NT2/D1 (cell line): Measurements from ENCODE around the gene ILK.

Experiments used
- DNase-seq: peaks from one replicate; pipeline ENCODE4 v3.0.0-alpha.2; 2011; ENCODE audit warnings: low read depth, low spot score
- H3K27me3 ChIP-seq: 2 replicates; pipeline ENCODE4 v1.6.0; 2011; ENCODE audit warnings: mild to moderate bottlenecking; ENCODE audit not compliant: insufficient read length, insufficient read depth
- H3K36me3 ChIP-seq: 2 replicates; pipeline ENCODE4 v1.6.1; 2011; ENCODE audit warnings: mild to moderate bottlenecking, low read length, mixed read lengths; ENCODE audit not compliant: insufficient read depth, insufficient read length
- H3K4me1 ChIP-seq: 2 replicates; pipeline ENCODE4 v1.5.1; 2011; ENCODE audit not compliant: insufficient read depth, insufficient read length
- H3K4me3 ChIP-seq: 2 replicates; pipeline ENCODE4 v1.5.1; 2011; ENCODE audit warnings: low read depth; ENCODE audit not compliant: insufficient read length
- H3K9ac ChIP-seq: 2 replicates; pipeline ENCODE4 v1.6.0; 2011; ENCODE audit warnings: low read depth; ENCODE audit not compliant: insufficient read length
- H3K9me3 ChIP-seq: 2 replicates; pipeline ENCODE4 v1.5.1; 2011; ENCODE audit warnings: mild to moderate bottlenecking, low read length; ENCODE audit not compliant: insufficient read depth
- SUZ12 ChIP-seq: IDR thresholded peaks from 2 replicates; pipeline ENCODE4 v1.6.1; 2011; ENCODE audit not compliant: insufficient read length, insufficient read depth; ENCODE audit errors: extremely low read depth
- YY1 ChIP-seq: IDR thresholded peaks from 2 replicates; pipeline ENCODE4 v1.6.1; 2011; ENCODE audit not compliant: insufficient read length, insufficient read depth
- ZNF274 ChIP-seq: IDR thresholded peaks from 2 replicates; pipeline ENCODE4 v1.6.1; 2011; ENCODE audit warnings: mild to moderate bottlenecking, low read depth, low read length

The ILK gene

GRCh38 chr11:6602096-6602940 is 1.3 kb upstream of the ILK start:
- TF ChIP-seq ZNF274 (no peak), SUZ12 (no peak), YY1 (no peak)
- H3K36me3 ChIP-seq = peaks cover 65% of the 10 kb centered on the region
- H3K9ac ChIP-seq = peak overlapping the region; percentile 91
- peak overlapping the region; percentile 84 for H3K4me3 ChIP-seq
- H3K4me1 ChIP-seq = peaks cover 4% of the 10 kb centered on the region
- H3K27me3 ChIP-seq = no peaks in the 10 kb centered on the region
- no peaks in the 10 kb centered on the region for H3K9me3 ChIP-seq
- no peak for DNase-seq

DNA sequence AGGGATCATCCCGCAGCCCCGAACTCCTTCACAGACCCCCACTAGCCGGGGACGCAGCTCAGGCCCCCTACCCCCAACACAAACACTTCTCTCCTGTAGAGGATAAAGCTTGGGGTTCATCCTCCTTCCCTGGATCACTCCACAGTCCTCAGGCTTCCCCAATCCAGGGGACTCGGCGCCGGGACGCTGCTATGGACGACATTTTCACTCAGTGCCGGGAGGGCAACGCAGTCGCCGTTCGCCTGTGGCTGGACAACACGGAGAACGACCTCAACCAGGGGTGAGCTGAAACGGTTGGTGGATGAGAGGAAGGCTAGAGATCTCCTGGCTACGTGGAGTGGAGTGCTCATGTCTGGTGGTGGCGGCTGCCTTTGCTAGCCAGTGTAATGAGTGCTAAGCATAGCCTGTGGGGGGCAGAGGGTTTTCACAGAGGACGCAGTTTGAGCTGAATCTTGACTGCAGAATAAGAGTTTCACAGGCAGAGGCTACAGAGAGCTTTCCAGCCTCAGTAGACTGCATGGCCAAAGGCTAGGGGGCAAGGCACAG is 580 bp downstream of the ILK start:
- peak overlapping the region; percentile 84 for H3K4me3 ChIP-seq
- no peak for DNase-seq
- H3K27me3 ChIP-seq = no peaks in the 10 kb centered on the region
- peaks cover 69% of the 10 kb centered on the region for H3K36me3 ChIP-seq
- TF ChIP-seq SUZ12 (no peak), YY1 (no peak), ZNF274 (no peak)
- peak overlapping the region; percentile 91 for H3K9ac ChIP-seq
- peaks cover 4% of the 10 kb centered on the region for H3K4me1 ChIP-seq
- no peaks in the 10 kb centered on the region for H3K9me3 ChIP-seq

GRCh38 chr11:6604790-6605189 is 1.2 kb downstream of the ILK start:
- peaks cover 4% of the 10 kb centered on the region for H3K4me1 ChIP-seq

GRCh38 chr11:6606471-6607189 is 3.1 kb downstream of the ILK start:
- Histone ChIP-seq H3K36me3 (peaks cover 69% of the 10 kb centered on the region), H3K4me3 (no peak overlapping the region), H3K9ac (peak overlapping the region; percentile 66), H3K9me3 (no peaks in the 10 kb centered on the region), H3K4me1 (peaks cover 15% of the 10 kb centered on the region), H3K27me3 (no peaks in the 10 kb centered on the region)
- peak; percentile 93 for DNase-seq
- TF ChIP-seq YY1 (no peak), ZNF274 (no peak), SUZ12 (no peak)

More at GRCh38 chr11:6604790-6605189, 1.2 kb downstream of the ILK start:
- TF ChIP-seq YY1 = no peak
- Histone ChIP-seq H3K36me3 (peaks cover 69% of the 10 kb centered on the region), H3K27me3 (no peaks in the 10 kb centered on the region), H3K4me3 (peak overlapping the region; percentile 84), H3K9me3 (no peaks in the 10 kb centered on the region), H3K9ac (peak overlapping the region; percentile 91)
- DNase-seq = no peak

GRCh38 chr11:6607190-6607795 is 3.7 kb downstream of the ILK start:
- TF ChIP-seq ZNF274 (no peak), YY1 (no peak), SUZ12 (no peak)
- no peaks in the 10 kb centered on the region for H3K9me3 ChIP-seq
- no peak overlapping the region for H3K9ac ChIP-seq
- peaks cover 63% of the 10 kb centered on the region for H3K36me3 ChIP-seq
- H3K4me3 ChIP-seq = no peak overlapping the region
- H3K4me1 ChIP-seq = peaks cover 15% of the 10 kb centered on the region
- no peaks in the 10 kb centered on the region for H3K27me3 ChIP-seq
- no peak for DNase-seq

DNA sequence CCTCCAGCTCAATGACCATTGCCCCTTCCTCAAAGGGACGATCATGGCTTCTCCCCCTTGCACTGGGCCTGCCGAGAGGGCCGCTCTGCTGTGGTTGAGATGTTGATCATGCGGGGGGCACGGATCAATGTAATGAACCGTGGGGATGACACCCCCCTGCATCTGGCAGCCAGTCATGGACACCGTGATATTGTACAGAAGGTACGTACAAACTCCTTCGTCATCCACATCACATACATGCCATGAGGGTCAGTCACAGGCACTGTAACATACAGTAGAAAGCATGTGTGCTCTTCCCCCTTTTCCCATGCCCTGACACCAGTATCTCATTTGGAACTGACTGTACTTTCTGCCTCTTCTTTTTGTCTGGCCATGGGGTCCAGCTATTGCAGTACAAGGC is 4.4 kb downstream of the ILK start:
- Histone ChIP-seq H3K27me3 (no peaks in the 10 kb centered on the region), H3K9me3 (no peaks in the 10 kb centered on the region), H3K9ac (no peak overlapping the region), H3K4me3 (no peak overlapping the region), H3K36me3 (peaks cover 60% of the 10 kb centered on the region), H3K4me1 (peaks cover 15% of the 10 kb centered on the region)
- no peak for DNase-seq
- TF ChIP-seq SUZ12 (no peak), YY1 (no peak), ZNF274 (no peak)
